Upper lobe of right lung (tissue), 1 donor: ENCODE measurements around the gene PRDM10. TPM values are rescaled to one million over a fixed set of nuclear protein-coding genes. Genes with fewer than 3 reads are reported as not detected.

Experiments
- ATAC-seq: fragments of 200-7000 bp; cut with Tn5 transposase; one replicate; pipeline ENCODE4 v1.9.1; 2020; ENCODE audit warnings: mild to moderate bottlenecking, moderate library complexity
- DNase-seq: peaks from one replicate; pipeline ENCODE4 v3.0.0-alpha.2; 2020
- H3K27ac ChIP-seq: fragments of 200-600 bp; one replicate; pipeline ENCODE4 v1.8.0; 2022
- H3K27me3 ChIP-seq: fragments of 200-600 bp; one replicate; pipeline ENCODE4 v1.8.0; 2022; ENCODE audit warnings: mild to moderate bottlenecking
- H3K36me3 ChIP-seq: fragments of 200-600 bp; one replicate; pipeline ENCODE4 v1.8.0; 2022
- H3K4me1 ChIP-seq: fragments of 200-600 bp; one replicate; pipeline ENCODE4 v1.8.0; 2022
- H3K4me3 ChIP-seq: fragments of 200-600 bp; one replicate; pipeline ENCODE4 v1.8.0; 2022; ENCODE audit warnings: mild to moderate bottlenecking
- H3K9me3 ChIP-seq: fragments of 200-600 bp; one replicate; pipeline ENCODE4 v1.8.0; 2022
- intact Hi-C: fragments of 100-400 bp; cut with DNase I; formaldehyde crosslinking; loops from one replicate; pipeline ENCODE4 v1.11.0; 2022
- total RNA-seq: library from RNA; stranded (reverse); fragmentation: NEBNext Ultra II Directional; extraction: Animal tissue kit (Norgen Biotek cat#: 25700); gene quantifications from one replicate; pipeline ENCODE4 v1.2.1, GENCODE V29; 2021
- TF ChIP-seq, protein P1 (sequence below): fragments of 200-600 bp; IDR thresholded peaks from one replicate; pipeline ENCODE4 v1.8.0; 2022; ENCODE audit warnings: antibody characterized with exemption
- donor health status: DM: no; HTN: yes; CAD: no; lungs with severe emphysema.

The PRDM10 gene
- total RNA-seq, 1 donor from 2014 or later, result 15.7 TPM

- Histone ChIP-seq H3K27me3 (no peaks in the 10 kb centered on the region), H3K27ac (no peak overlapping the region), H3K4me3 (no peak overlapping the region), H3K36me3 (no peaks in the 10 kb centered on the region), H3K9me3 (no peaks in the 10 kb centered on the region), H3K4me1 (peaks cover 13% of the 10 kb centered on the region)
- intact Hi-C loops, result no loop called here
- TF ChIP-seq, protein P1, sequence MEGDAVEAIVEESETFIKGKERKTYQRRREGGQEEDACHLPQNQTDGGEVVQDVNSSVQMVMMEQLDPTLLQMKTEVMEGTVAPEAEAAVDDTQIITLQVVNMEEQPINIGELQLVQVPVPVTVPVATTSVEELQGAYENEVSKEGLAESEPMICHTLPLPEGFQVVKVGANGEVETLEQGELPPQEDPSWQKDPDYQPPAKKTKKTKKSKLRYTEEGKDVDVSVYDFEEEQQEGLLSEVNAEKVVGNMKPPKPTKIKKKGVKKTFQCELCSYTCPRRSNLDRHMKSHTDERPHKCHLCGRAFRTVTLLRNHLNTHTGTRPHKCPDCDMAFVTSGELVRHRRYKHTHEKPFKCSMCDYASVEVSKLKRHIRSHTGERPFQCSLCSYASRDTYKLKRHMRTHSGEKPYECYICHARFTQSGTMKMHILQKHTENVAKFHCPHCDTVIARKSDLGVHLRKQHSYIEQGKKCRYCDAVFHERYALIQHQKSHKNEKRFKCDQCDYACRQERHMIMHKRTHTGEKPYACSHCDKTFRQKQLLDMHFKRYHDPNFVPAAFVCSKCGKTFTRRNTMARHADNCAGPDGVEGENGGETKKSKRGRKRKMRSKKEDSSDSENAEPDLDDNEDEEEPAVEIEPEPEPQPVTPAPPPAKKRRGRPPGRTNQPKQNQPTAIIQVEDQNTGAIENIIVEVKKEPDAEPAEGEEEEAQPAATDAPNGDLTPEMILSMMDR, result no peak
- DNase-seq, result no peak
- ATAC-seq, result no peak
Observed at GRCh38 chr11:129855086-129855485, 147.5 kb downstream of the PRDM10 start.

- H3K27ac ChIP-seq, result peak overlapping the region; percentile 56
- peaks cover 13% of the 10 kb centered on the region for H3K4me1 ChIP-seq
- H3K4me3 ChIP-seq, result no peak overlapping the region
- H3K27me3 ChIP-seq, result no peaks in the 10 kb centered on the region
- ATAC-seq (peak; percentile 7), DNase-seq (no peak)
- H3K9me3 ChIP-seq, result no peaks in the 10 kb centered on the region
- no peaks in the 10 kb centered on the region for H3K36me3 ChIP-seq
- intact Hi-C loops, result no loop called here
- TF ChIP-seq, protein P1, result no peak
Observed at GRCh38 chr11:129854232-129854805, 148.3 kb downstream of the PRDM10 start.

GRCh38 chr11:129853518-129854231, 149.0 kb downstream of the PRDM10 start:
- TF ChIP-seq, protein P1, result no peak
- peak; percentile 80 for DNase-seq
- Histone ChIP-seq H3K27me3 (no peaks in the 10 kb centered on the region), H3K9me3 (no peaks in the 10 kb centered on the region), H3K4me3 (no peak overlapping the region), H3K36me3 (no peaks in the 10 kb centered on the region), H3K27ac (peak overlapping the region; percentile 56), H3K4me1 (peaks cover 13% of the 10 kb centered on the region)
- peak; percentile 75 for ATAC-seq
- intact Hi-C loops, result no loop called here

DNA sequence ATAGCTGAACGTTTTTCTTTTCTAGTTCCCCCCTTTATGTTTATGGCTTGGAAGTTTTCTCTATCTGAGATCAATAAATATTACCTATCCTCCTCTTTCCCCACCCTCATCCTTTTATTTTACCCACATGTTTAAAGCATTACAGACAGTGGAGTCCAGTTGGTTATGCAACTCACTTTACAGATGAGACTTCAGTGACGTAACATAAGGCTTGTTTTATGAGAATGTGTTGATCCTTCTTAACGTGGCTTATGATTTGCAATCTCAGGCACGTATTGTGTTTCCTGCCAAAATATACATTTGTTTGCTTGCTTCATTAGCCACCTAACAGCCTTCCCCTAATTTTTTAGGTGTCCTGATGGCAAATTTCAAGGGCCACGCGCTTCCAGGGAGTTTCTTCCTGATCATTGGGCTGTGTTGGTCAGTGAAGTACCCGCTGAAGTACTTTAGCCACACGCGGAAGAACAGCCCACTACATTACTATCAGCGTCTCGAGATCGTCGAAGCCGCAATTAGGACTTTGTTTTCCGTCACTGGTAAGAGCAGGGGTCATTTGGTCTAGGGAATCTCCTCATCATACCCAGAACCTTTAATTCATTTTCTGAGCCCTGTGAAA, 150.4 kb downstream of the PRDM10 start:
- intact Hi-C loops, result no loop called here
- Histone ChIP-seq H3K4me1 (peaks cover 13% of the 10 kb centered on the region), H3K27me3 (no peaks in the 10 kb centered on the region), H3K4me3 (no peak overlapping the region), H3K9me3 (no peaks in the 10 kb centered on the region), H3K27ac (no peak overlapping the region), H3K36me3 (no peaks in the 10 kb centered on the region)
- DNase-seq, result no peak
- no peak for ATAC-seq
- TF ChIP-seq, protein P1, result no peak

Other genes with a start within 250 kb of the PRDM10 start
- gene TMEM45B, start 187.0 kb downstream of the PRDM10 start, total RNA-seq, result 16.4 TPM
- 22.3 TPM for gene NFRKB, start 107.3 kb downstream of the PRDM10 start, total RNA-seq
- 726 TPM for gene APLP2, start 67.1 kb upstream of the PRDM10 start, total RNA-seq
- gene ST14, start 156.9 kb upstream of the PRDM10 start, total RNA-seq, result 59.1 TPM